NOMO-1 treated with dmso at 0.1 percent for 144 hours (cell line): ENCODE measurements around the gene ATXN7L1.

Experiments used
- DNase-seq: peaks from one replicate; lab custom pipeline; 2025; ENCODE audit not compliant: unreplicated experiment; lab: John Stamatoyannopoulos, UW

The ATXN7L1 gene

DNA sequence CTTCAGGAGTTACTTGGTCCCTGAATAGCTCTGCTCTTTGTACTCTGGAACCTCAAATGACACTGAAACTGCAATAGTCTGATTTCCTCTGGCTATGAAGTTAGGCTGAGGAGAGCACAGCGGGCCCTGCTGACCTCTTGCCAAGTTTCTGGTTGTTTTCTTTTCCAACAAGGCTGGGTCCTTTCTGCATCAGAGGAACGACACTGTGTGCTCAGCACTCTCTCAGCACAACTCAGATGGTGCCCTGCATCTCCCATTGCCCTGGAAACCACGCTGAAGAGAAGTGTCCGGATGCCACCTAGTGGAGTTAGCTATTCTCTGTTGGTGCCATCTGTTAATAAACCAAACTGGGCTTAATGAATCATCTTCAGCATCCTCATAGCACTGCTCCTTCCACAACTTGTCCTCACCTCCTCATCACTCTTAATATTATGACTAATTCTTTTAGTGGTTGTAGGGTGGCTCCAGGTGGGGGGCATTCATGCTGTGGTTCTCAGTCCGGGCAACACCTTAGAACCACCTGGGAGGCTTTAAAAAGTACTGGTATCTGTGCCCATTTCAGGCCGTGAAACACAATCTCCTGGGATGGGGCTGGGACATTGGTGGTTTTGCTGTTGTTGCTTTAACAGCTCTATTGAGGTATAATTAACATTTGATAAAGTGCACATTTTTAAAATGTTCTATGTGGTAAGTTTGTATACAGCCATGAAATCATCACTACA, 286.9 kb downstream of the ATXN7L1 start:
- no peak for DNase-seq

DNA sequence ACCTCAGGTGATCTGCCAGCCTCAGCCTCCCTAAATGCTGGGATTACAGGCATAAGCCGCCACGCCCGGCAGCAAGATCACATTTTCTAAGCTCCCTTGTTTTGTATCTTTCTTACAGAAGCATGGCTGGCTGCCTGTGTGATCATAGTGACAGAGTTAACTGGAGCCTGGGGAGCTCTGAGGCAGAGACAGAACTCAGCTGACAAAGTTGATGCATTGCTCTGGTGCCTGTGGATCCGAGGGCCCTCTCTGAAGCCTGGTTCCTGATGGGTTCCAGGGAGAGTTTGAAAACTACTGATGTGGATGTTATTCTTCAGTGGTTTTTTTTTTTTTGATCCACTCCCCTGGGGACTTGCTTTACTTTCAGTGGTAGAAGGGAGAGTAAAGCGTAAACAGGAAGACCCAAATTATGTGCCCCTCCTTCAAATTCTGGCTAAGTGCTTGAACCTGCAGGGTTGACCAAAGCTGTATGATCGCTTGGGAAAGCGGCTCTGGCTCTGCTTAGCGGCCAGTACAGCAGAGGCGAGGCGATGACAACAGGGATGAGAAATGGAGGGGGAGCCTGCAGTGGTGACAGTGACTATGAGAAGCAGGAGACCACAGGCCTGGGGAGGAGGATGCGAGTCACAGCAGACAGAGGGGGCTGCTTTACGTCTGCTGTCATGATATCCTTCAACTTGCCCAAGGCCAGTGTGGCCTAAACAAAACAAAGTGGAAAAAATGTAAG, 288.3 kb downstream of the ATXN7L1 start:
- DNase-seq: no peak

DNA sequence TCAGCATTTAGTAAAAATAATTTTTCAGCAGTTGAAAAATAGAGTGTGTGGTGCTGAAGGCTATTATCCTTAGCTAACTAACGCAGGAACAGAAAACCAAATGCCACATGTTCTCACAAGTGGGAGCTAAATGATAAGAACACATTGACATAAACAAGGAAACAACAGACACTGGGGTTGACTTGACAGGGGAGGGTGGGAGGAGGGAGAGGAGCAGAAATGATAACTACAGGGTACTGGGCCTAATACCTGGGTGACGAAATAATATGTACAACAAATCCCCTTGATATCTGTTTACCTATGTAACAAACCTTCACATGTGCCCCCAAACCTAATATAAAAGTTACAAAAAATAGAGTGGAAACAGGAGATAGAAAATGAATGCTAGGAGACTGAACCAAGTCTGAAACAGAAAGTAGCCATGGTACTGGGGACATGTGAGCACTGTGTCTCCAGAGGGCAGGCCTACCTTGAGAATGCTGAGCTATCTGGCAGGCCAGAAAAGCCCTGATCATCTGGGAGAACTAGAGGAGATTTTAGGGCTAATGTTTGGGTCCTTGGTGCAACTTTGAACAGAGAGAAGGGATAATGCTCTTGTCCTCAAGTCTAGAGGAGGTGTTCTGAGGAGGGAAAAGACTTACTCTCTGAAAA, 290.4 kb downstream of the ATXN7L1 start:
- DNase-seq: no peak

DNA sequence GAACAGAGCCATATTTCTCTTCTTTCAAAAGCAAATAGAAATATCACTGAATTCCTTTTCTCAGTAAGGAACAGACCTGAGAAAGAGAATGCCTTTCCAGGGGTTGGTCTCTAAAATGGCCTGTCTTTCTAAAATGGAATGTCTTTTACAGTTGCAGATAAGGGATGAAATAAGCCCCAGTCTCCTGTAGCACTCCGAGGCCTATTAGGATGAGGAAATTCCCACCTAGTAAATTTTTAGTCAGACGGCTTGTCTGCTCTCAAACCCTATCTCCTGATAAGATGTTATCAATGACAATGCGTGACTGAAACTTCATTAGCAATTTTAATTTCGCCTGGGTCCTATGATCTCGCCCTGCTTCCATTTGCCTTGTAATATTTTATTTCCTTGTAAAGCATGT, 292.2 kb downstream of the ATXN7L1 start:
- no peak for DNase-seq

DNA sequence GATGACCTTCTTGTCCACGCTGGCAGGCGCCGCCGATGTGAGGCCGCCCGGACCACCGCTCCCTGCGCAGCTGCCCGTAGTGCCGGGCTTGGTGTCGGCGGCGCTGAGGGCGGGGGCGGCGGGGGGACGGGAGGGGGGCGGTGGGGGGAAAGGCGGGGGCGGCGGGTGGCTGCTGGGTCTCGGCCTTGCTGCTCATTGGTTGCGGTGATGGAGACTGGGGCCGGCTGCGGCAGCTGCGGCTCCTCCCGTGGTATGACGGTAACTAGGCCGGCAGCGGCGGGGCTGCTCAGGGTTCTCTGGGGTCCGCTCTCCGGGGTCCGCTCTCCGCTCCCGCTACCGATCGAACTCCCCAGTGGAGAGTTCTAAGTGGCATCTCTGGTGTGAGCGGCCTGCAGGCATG, 293.3 kb downstream of the ATXN7L1 start:
- DNase-seq: no peak

DNA sequence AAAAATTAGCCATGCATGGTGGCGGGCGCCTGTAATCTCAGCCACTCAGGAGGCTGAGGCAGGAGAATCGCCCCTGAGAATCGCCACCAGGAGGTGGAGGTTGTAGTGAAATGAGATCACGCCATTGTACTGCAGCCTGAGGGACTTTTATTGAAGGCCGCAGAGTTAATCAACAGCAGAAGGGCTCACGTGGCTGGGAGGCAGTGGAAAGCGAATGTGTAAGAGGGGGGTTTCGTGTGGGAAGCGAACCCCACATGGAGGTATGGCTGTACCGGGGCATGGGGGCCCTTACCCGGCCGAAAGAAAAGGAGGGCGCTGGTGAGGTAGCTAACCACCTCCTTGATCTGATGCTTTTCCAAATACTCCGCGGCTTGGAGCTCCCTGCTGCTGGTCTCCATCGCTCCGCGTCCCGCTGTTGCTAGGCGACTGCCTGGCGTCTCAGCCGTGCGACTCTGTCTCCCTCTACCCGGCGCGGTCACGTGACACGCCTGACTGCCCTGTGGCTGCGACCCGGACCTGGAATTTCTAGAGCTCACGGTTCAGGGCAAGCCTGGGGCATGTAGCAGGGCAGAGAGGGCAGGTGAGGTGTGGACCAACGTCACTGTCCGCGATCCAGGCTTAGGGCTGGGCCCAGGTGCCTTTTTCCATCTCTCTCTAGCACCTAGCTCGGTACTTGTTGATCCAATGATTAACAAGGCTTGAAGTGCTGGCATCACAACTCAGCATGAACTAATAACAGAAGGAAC, 295.2 kb downstream of the ATXN7L1 start, which contains the start of gene EFCAB10:
Gene EFCAB10 (minus strand): TSS at position 428 of the 746 bp plus-strand sequence. CDS start 30 bp downstream, at position 398.
- no peak for DNase-seq

DNA sequence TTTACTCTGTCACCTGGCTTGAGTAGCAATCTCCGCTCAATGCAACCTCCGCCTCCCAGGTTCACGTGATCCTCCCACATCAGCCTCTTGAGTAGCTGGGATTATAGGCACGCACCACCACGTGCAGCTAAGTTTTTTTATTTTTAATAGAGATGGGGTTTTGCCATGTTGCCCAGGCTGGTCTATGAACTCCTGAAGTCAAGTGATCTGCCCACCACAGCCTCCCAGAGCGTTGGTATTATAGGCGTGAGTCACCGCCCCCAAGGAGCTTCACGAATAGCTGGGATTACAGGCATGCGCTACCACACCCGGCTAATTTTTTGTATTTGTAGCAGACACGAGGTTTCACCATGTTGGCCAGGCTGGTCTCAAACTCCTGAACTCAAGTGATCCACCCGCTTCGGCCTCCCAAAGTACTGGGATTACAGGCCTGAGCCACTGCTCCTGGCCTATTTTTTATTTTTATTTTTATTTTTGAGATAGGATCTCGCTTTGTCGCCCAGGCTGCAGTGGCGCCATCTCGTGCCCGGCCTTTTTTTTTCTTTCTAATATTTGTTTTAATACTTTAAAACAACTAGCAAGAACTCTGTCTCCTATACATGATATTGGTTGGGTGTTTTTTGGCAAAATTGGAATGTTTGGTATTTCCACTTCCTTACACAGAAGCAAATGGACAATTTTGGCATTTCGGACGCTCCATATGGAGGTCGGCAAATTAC, 296.2 kb downstream of the ATXN7L1 start:
- DNase-seq: no peak

DNA sequence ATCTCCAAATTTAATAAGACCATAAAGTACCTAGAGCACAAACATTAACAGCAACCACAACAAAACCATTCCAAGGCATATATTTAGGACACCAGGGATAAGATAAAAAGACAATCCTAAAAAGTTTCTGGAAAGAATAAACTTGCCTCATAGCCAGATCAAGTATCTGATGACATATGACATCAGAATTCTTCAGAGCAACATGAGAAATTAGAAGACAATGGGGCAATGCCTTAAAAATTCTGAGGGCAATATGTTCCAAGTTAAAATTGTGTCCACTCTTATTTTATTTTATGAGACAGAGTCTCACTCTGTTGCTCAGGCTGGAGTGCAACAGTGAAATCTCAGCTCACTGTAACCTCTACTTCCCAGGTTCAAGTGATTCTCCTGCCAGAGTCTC, 297.9 kb downstream of the ATXN7L1 start:
- DNase-seq: no peak

DNA sequence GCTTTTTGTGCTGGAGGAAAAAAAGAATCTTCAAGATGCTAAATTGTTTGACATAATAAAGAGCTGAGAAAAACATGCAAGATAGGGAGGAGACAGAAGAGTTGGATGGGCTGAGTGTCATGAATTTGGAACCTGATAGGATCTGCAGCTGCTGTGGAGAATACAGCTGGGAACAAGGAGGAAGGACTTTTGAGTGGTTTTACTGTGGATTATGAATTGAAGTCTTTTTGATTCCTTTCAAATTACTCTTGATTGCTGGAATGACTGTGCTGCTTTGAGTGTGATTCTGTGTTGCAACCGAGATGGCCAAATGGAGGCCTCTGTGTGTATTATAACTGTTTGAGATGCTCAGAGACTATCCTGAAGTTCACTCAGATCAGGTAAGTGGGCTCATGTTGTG, 299.1 kb downstream of the ATXN7L1 start:
- DNase-seq: no peak

DNA sequence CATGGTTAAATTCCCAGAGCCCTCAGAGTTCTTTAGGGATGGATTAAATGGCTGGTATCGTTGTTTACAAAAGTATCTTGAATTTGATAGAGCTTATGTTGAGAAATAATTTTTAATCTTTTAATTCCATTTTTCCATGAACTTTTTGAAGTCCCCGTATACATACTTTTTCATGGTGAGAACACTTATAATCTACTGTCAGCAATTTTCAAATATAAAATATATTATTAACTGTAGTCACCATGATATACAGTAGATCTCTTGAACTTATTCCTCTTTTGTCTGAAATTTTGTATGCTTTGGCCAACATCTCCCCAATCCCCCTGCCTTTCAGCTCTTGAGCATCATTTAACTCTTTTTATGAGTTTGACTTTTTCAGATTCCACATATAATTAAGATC, 304.5 kb downstream of the ATXN7L1 start:
- no peak for DNase-seq

DNA sequence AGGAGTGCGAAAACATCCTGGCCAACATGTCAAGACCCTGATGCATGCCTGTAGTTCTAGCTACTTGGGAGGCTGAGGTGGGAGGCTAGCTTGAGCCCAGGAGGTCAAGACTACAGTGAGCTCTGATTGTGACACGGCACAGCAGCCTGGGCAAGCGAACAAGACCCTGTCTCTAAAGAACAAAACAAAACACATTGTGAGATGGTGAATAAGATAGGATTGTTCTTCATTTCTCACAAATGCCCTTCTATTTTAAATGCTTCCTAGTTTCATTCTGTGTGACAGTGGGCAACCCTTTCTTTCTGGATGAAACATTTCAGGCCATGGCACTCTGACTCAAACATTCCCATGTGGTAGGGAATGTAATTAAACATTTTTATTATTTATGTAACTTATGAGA, 308.6 kb downstream of the ATXN7L1 start:
- DNase-seq: no peak

DNA sequence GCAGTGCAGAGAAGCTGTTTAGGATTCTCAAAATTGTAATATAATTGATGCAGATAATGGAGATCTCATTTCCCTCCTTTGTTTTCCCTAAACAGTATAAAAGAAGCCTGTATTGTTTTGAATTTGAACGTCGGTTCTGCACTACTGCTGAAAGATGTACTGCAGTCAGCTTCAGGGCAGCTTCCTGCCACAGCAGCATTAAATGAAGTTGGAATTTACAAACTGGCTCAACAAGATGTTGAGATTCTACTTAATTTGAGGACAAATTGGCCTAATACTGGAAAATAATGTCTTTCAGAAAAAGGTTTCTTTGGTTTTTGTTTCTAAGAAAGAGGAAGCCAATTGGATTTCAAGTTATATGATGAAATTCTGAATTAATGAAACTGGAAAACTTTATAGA, 309.4 kb downstream of the ATXN7L1 start:
- DNase-seq: no peak

DNA sequence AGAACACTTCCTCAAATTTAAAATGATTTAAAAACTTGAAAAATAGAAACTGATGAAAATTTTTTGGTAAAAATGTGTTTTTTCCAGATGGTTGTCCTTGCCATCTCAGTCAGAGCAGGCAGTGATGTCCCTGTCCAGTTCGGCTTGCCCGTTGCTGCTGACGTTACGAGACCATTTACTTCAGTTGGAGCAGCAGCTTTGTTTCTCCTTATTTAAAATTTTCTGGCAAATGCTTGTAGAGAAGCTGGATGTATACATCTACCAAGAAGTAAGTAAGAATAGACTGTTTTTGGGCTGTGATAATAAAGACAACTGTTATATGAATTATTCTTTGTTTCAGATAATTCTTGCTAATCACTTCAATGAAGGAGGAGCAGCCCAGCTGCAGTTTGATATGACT, 311.2 kb downstream of the ATXN7L1 start:
- DNase-seq: no peak

DNA sequence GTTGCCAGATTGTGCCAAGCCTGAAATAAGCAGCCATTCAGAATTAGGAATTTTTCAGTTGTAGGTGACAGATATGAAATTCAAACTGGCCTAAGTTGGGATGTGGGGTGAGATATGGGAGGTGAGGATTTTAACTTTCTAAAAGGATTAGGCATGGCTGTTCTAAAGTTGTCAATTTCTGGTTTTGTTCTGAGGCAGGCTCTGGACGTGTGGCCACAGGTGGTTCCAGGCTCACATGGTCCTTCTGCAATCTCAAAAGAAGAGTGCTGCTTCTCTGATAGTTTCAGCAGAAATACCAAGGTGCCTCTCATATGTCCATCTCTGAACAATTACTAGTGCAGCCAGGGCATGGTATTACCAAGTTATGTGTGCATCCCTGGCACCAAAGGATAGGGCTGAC, 316.5 kb downstream of the ATXN7L1 start:
- no peak for DNase-seq
